Measurements from ENCODE around the gene LRTM2.

The LRTM2 gene

DNA sequence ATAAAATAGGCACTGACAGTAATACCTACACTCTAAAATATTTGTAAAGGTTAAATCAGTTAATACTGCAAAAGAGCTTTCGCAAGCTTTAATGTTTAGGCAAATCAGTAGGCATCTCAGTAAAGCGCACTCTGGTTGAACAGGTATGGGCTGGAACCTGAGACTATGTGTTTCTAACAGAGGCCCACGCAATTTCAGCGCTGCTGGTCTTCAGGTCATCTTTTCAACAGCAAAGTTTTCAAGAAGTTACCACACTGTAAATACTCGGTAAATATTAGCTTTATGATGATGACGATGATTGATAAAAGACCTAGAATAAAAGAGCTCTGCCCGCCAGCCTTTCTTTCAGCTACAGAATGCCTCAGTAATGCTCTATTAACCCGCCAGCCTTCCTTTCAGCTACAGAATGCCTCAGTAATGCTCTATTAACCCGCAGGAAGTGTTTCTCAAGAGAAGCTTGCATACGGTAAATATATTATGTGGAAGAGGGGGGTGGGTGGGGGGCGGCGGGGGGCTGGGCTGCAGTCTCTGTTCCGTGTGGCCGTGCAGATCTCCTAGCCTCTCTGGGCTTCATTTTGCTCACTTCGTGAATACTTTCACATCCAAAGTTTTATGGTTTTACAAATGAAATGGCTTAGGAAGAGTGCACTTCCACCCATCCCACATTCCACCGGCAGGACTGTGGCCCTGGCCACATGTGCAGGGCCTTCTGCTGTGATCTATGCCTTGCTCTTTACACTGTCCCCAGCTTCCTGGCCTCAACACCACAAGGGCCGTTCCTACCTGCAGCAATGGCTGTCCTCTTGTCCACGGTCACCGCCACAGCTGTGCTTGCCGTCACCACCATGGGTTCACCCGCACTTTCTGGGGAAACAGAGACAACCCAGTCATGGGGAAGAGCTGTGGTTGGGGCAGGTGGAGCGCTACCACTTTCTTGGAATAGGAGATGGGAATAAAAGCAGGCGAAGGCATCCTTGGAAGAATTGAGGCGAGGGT lies 19.9 kb downstream of the LRTM2 start:
- no peaks in the 10 kb centered on the region for H3K27me3 ChIP-seq (ENCODE audit: insufficient read depth, poor library complexity, severe bottlenecking)
- no peak for DNase-seq (ENCODE audit: low read depth in 1 of 2, low spot score in 1 of 2)
- no peak for TF ChIP-seq GABPA (IDR thresholded peaks at IDR 0.05; ENCODE audit: low read depth)
- peak overlapping the region; percentile 50 for H3K27ac ChIP-seq (replicated peaks)
- no peak overlapping the region for H3K4me3 ChIP-seq (replicated peaks; ENCODE audit: insufficient read depth, low read length)

DNA sequence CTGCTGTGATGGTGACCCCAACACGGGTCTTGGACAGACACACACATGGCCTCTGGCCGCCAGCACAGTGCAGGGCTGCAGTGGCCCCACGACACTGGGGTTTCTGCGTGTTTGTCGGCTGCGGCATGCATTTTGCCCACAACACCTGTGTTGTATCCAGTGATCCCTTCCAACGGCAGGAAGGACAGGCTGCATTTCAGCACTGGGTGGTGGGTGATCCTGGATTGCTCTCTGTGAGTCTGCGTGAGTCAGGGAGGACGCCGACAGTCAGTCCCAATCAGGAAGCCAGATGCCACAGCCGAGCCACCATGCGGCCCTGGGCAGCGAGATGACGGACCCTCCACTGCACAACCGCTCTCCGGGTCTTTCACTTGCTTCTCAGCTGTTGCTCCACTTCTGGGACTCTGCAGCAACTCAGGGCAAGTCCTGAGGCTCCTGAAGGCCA lies 20.6 kb downstream of the LRTM2 start:
- no peaks in the 10 kb centered on the region for H3K27me3 ChIP-seq (ENCODE audit: insufficient read depth, poor library complexity, severe bottlenecking)
- no peak for DNase-seq (ENCODE audit: low read depth in 1 of 2, low spot score in 1 of 2)
- no peak overlapping the region for H3K4me3 ChIP-seq (replicated peaks; ENCODE audit: insufficient read depth, low read length)
- TF ChIP-seq, protein P1, sequence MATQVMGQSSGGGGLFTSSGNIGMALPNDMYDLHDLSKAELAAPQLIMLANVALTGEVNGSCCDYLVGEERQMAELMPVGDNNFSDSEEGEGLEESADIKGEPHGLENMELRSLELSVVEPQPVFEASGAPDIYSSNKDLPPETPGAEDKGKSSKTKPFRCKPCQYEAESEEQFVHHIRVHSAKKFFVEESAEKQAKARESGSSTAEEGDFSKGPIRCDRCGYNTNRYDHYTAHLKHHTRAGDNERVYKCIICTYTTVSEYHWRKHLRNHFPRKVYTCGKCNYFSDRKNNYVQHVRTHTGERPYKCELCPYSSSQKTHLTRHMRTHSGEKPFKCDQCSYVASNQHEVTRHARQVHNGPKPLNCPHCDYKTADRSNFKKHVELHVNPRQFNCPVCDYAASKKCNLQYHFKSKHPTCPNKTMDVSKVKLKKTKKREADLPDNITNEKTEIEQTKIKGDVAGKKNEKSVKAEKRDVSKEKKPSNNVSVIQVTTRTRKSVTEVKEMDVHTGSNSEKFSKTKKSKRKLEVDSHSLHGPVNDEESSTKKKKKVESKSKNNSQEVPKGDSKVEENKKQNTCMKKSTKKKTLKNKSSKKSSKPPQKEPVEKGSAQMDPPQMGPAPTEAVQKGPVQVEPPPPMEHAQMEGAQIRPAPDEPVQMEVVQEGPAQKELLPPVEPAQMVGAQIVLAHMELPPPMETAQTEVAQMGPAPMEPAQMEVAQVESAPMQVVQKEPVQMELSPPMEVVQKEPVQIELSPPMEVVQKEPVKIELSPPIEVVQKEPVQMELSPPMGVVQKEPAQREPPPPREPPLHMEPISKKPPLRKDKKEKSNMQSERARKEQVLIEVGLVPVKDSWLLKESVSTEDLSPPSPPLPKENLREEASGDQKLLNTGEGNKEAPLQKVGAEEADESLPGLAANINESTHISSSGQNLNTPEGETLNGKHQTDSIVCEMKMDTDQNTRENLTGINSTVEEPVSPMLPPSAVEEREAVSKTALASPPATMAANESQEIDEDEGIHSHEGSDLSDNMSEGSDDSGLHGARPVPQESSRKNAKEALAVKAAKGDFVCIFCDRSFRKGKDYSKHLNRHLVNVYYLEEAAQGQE (IDR thresholded peaks at IDR 0.05; ENCODE audit: insufficient replicate concordance, low read depth), result no peak
- H3K27ac ChIP-seq (replicated peaks), result peak overlapping the region; percentile 86

DNA sequence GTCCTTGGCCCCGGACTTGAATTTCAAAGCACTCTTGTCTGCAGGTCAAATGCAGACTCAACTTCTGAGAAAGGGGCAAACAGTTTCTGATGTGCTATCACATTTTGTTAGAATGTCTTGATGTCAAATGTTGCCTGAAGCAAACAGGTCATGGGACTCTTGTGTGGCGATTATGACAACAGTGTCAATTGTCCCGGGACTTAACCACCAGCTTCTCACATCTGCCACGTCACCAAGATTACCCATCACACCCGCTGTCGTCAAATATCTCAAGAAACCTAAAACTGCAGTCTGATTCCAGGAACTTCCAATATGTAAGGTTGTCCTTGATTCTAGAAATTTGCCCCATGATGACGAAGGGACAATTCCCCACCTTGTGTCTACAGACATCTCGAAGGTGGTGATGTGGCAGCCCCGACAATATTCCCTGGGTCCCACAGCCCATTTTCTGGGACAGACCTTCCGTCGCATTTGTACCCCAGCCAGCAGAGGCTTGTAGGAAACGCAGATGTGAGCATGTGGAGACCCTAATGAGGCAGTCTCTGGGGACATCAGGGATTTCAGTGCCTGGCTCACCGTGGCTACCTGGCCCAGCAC lies 21.3 kb downstream of the LRTM2 start:
- no peak for DNase-seq (ENCODE audit: low read depth in 1 of 2, low spot score in 1 of 2)
- Histone ChIP-seq H3K27ac (replicated peaks) (peak overlapping the region; percentile 86), H3K27me3 (ENCODE audit: insufficient read depth, poor library complexity, severe bottlenecking) (no peaks in the 10 kb centered on the region), H3K4me3 (replicated peaks; ENCODE audit: insufficient read depth, low read length) (no peak overlapping the region)
- no peak for TF ChIP-seq SPI1 (IDR thresholded peaks at IDR 0.05; ENCODE audit: borderline replicate concordance, low read depth)
- TF ChIP-seq, protein P1 (IDR thresholded peaks at IDR 0.05; ENCODE audit: insufficient replicate concordance, low read depth), result no peak
- TF ChIP-seq GABPA (IDR thresholded peaks at IDR 0.05; ENCODE audit: low read depth), result no peak
- TF ChIP-seq, protein P2, sequence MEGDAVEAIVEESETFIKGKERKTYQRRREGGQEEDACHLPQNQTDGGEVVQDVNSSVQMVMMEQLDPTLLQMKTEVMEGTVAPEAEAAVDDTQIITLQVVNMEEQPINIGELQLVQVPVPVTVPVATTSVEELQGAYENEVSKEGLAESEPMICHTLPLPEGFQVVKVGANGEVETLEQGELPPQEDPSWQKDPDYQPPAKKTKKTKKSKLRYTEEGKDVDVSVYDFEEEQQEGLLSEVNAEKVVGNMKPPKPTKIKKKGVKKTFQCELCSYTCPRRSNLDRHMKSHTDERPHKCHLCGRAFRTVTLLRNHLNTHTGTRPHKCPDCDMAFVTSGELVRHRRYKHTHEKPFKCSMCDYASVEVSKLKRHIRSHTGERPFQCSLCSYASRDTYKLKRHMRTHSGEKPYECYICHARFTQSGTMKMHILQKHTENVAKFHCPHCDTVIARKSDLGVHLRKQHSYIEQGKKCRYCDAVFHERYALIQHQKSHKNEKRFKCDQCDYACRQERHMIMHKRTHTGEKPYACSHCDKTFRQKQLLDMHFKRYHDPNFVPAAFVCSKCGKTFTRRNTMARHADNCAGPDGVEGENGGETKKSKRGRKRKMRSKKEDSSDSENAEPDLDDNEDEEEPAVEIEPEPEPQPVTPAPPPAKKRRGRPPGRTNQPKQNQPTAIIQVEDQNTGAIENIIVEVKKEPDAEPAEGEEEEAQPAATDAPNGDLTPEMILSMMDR (IDR thresholded peaks at IDR 0.05; ENCODE audit: insufficient read depth, low read length), result no peak
- no peak for TF ChIP-seq POLR2AphosphoS5 (IDR thresholded peaks at IDR 0.05; ENCODE audit: low read depth)

DNA sequence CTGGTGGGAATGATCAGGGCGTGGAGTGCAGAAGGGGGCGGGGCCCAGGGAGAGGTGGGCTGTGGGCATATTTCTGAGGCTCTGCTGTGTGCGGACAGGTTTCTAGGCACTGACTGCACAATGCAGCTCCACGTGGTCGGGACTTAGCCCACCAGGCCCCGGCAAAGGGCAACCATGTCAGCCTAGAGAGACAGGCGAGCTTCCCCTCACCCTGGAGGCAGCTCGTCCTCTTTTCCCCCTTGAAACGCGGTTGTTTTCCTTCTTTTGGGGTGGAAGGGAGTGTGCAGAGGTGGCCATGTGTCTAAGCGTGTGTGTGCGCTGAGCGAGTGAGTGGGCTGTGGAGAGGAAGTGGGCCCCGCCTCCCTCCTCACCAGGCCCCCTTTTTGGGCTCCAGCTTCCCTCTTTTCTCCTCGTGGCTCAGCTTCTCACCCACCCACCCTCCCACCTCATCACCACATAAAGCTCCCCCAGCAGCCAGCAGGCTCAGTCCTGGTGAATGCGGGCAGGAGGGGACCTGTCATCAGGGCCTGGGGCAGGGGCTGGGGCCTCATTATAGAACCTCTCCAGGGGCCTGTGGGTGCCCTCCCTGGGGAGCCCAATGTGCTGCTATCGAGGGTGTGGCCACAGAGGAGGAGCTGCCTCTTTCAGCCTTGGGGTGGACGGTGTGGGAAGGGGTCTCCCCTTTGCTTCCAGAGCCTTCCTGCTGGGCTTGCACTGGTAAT lies 22.0 kb downstream of the LRTM2 start:
- DNase-seq (ENCODE audit: low read depth in 1 of 2, low spot score in 1 of 2), result peak; percentile 59 to 90

More for the DNA sequence above, 22.0 kb downstream of the LRTM2 start:
- Histone ChIP-seq H3K27me3 (ENCODE audit: insufficient read depth, poor library complexity, severe bottlenecking) (no peaks in the 10 kb centered on the region), H3K4me3 (replicated peaks; ENCODE audit: insufficient read depth, low read length) (no peak overlapping the region), H3K27ac (replicated peaks) (peak overlapping the region; percentile 86)
- TF ChIP-seq, protein P2 (IDR thresholded peaks at IDR 0.05; ENCODE audit: insufficient read depth, low read length), result no peak
- TF ChIP-seq SPI1 (IDR thresholded peaks at IDR 0.05; ENCODE audit: borderline replicate concordance, low read depth) (peak; percentile 93), POLR2AphosphoS5 (IDR thresholded peaks at IDR 0.05; ENCODE audit: low read depth) (peak; percentile 75), GABPA (IDR thresholded peaks at IDR 0.05; ENCODE audit: low read depth) (no peak)
- TF ChIP-seq, protein P1 (IDR thresholded peaks at IDR 0.05; ENCODE audit: insufficient replicate concordance, low read depth), result peak; percentile 42

All from HL-60 (cell line).